GM19193 (cell line): Measurements from ENCODE around the gene KAZALD1.

ENCODE experiments used
- POLR2A ChIP-seq: IDR thresholded peaks from 4 replicates; pipeline ENCODE4 v1.6.1; 2011; ENCODE audit not compliant: insufficient read depth, insufficient read length; ENCODE audit errors: extremely low read depth

Gene KAZALD1

GRCh38 chr10:101061624-101062231 is at the start of gene KAZALD1:
TSS of gene KAZALD1 (plus strand) at chr10:101061989. CDS start at chr10:101062593, 604 bp downstream.
- no peak for TF ChIP-seq POLR2A

- no peak for TF ChIP-seq POLR2A
Measured at GRCh38 chr10:101012525-101013364, 49.0 kb upstream of the KAZALD1 start.

GRCh38 chr10:101013365-101013825 is 48.4 kb upstream of the KAZALD1 start:
- no peak for TF ChIP-seq POLR2A

- TF ChIP-seq POLR2A: no peak
Measured at GRCh38 chr10:101014230-101014884, 47.4 kb upstream of the KAZALD1 start.

- no peak for TF ChIP-seq POLR2A
Measured at GRCh38 chr10:101014966-101015581, 46.7 kb upstream of the KAZALD1 start.

GRCh38 chr10:101015582-101015973 is 46.2 kb upstream of the KAZALD1 start:
- TF ChIP-seq POLR2A: no peak

- TF ChIP-seq POLR2A: no peak
Measured at GRCh38 chr10:101016814-101017213, 45.0 kb upstream of the KAZALD1 start.

- no peak for TF ChIP-seq POLR2A
Measured at GRCh38 chr10:101018118-101018599, 43.6 kb upstream of the KAZALD1 start.

- no peak for TF ChIP-seq POLR2A
Measured at GRCh38 chr10:101018600-101019439, 43.0 kb upstream of the KAZALD1 start.

GRCh38 chr10:101019440-101019703 is 42.4 kb upstream of the KAZALD1 start:
- no peak for TF ChIP-seq POLR2A

- no peak for TF ChIP-seq POLR2A
Measured at GRCh38 chr10:101020427-101021075, 41.2 kb upstream of the KAZALD1 start.

- TF ChIP-seq POLR2A: no peak
Measured at GRCh38 chr10:101021239-101021638, 40.5 kb upstream of the KAZALD1 start.

GRCh38 chr10:101021692-101022251 is 40.0 kb upstream of the KAZALD1 start:
- no peak for TF ChIP-seq POLR2A

GRCh38 chr10:101022967-101023705 is 38.7 kb upstream of the KAZALD1 start:
- no peak for TF ChIP-seq POLR2A
